HG03442 (cell line): Measurements from ENCODE around the gene IFNG.

Source experiments
- ATAC-seq: cut with Tn5 transposase; IDR thresholded peaks from one replicate; pipeline ENCODE4 v1.9.1; 2021; ENCODE audit warnings: mild to moderate bottlenecking, moderate library complexity; ENCODE audit not compliant: unreplicated experiment

IFNG gene

GRCh38 chr12:68169213-68169889, 9.8 kb upstream of the IFNG start:
- ATAC-seq, result no peak

GRCh38 chr12:68166317-68166831, 6.8 kb upstream of the IFNG start:
- ATAC-seq, result no peak

- ATAC-seq, result peak; percentile 58
Measured at GRCh38 chr12:68163560-68164081, 4.1 kb upstream of the IFNG start.

GRCh38 chr12:68162374-68162773, 2.8 kb upstream of the IFNG start:
- no peak for ATAC-seq

- ATAC-seq, result no peak
Measured at GRCh38 chr12:68158432-68158831, 1.1 kb downstream of the IFNG start.

GRCh38 chr12:68157380-68157779, 2.2 kb downstream of the IFNG start:
- ATAC-seq, result no peak

- ATAC-seq, result no peak
Measured at GRCh38 chr12:68156636-68157035, 2.9 kb downstream of the IFNG start.

- no peak for ATAC-seq
Measured at GRCh38 chr12:68154779-68155178, 4.8 kb downstream of the IFNG start.

- no peak for ATAC-seq
Measured at GRCh38 chr12:68148261-68148951, 11.1 kb downstream of the IFNG start.

- ATAC-seq, result no peak
Measured at GRCh38 chr12:68140556-68140955, 19.0 kb downstream of the IFNG start.

- no peak for ATAC-seq
Measured at GRCh38 chr12:68139941-68140340, 19.6 kb downstream of the IFNG start.

- ATAC-seq, result no peak
Measured at GRCh38 chr12:68139001-68139400, 20.5 kb downstream of the IFNG start.

GRCh38 chr12:68138480-68138879, 21.1 kb downstream of the IFNG start:
- no peak for ATAC-seq

GRCh38 chr12:68137335-68137830, 22.2 kb downstream of the IFNG start:
- no peak for ATAC-seq

- ATAC-seq, result no peak
Measured at GRCh38 chr12:68135520-68135919, 24.0 kb downstream of the IFNG start.

GRCh38 chr12:68131867-68132414, 27.6 kb downstream of the IFNG start:
- ATAC-seq, result no peak

- ATAC-seq, result no peak
Measured at GRCh38 chr12:68129979-68130378, 29.6 kb downstream of the IFNG start.

GRCh38 chr12:68122236-68122920, 37.2 kb downstream of the IFNG start:
- ATAC-seq, result no peak

- no peak for ATAC-seq
Measured at GRCh38 chr12:68121143-68121542, 38.4 kb downstream of the IFNG start.

GRCh38 chr12:68119724-68120211, 39.8 kb downstream of the IFNG start:
- ATAC-seq, result peak; percentile 88

GRCh38 chr12:68119250-68119649, 40.3 kb downstream of the IFNG start:
- ATAC-seq, result peak; percentile 62
